ENCODE measurements around the gene SDC3.

GRCh38 chr1:30850607-30851006 is 58.0 kb downstream of the SDC3 start:
- TF ChIP-seq CTCF (IDR thresholded peaks at IDR 0.05; ENCODE audit: insufficient read depth, low read depth, low read length) = no peak
- no peak for TF ChIP-seq EZH2 (IDR thresholded peaks at IDR 0.05; ENCODE audit: insufficient read depth, low read length)

All from astrocyte (in vitro differentiated cells and primary cell).